HepG2 (cell line): ENCODE results near the gene CBLC. TPM values are rescaled to one million over a fixed set of nuclear protein-coding genes. Genes with fewer than 3 reads are reported as not detected.

Source experiments
- ARNT ChIP-seq: fragments of 450-650 bp; IDR thresholded peaks from 2 replicates; pipeline ENCODE4 v1.6.1; 2017
- HNF1A ChIP-seq, 2 experiments: sonication (generic) in 1 of 2; formaldehyde crosslinking in 1 of 2; IDR thresholded peaks; 2 replicates each; pipeline versions ENCODE4 v1.4.0 to v1.6.1; 2016 to 2020; ENCODE audit warnings: borderline replicate concordance in 1 of 2, low read depth in 1 of 2, mild to moderate bottlenecking in 1 of 2, missing genetic modification reagents in 1 of 2
- KDM5B ChIP-seq: sonication (generic); formaldehyde crosslinking; IDR thresholded peaks from 2 replicates; pipeline ENCODE4 v1.4.0; 2020; ENCODE audit warnings: missing genetic modification reagents, mild to moderate bottlenecking, borderline replicate concordance
- KLF12 ChIP-seq: sonication (generic); formaldehyde crosslinking; IDR thresholded peaks from 2 replicates; pipeline ENCODE4 v1.4.0; 2020; ENCODE audit warnings: missing genetic modification reagents, borderline replicate concordance
- NR3C1 ChIP-seq: sonication (generic); formaldehyde crosslinking; IDR thresholded peaks from 2 replicates; pipeline ENCODE4 v1.4.0; 2020; ENCODE audit warnings: missing genetic modification reagents
- PHF5A ChIP-seq: IDR thresholded peaks from one replicate; pipeline ENCODE4 v1.6.1; 2018; ENCODE audit warnings: low read depth, missing genetic modification reagents; ENCODE audit not compliant: unreplicated experiment
- POGK ChIP-seq: sonication (generic); formaldehyde crosslinking; conservative IDR thresholded peaks from 2 replicates; pipeline ENCODE4 v1.8.0; 2022; ENCODE audit warnings: mild to moderate bottlenecking, moderate library complexity, missing genetic modification reagents
- POLR2AphosphoS2 ChIP-seq: IDR thresholded peaks from 2 replicates; pipeline ENCODE4 v1.6.1; 2011; ENCODE audit warnings: low read depth, low read length, improper control_type of control experiment
- RBAK ChIP-seq: sonication (generic); formaldehyde crosslinking; IDR thresholded peaks from 2 replicates; pipeline ENCODE4 v1.5.1; 2020; ENCODE audit warnings: mild to moderate bottlenecking, missing genetic modification reagents
- REST ChIP-seq, 2 experiments: IDR thresholded peaks; 2 replicates each; pipeline ENCODE4 v1.6.1; 2011 to 2012; ENCODE audit warnings: low read length in 2 of 2, borderline replicate concordance in 1 of 2, low read depth in 1 of 2, mild to moderate bottlenecking in 1 of 2, moderate library complexity in 1 of 2
- RFXAP ChIP-seq: sonication (generic); formaldehyde crosslinking; IDR thresholded peaks from 2 replicates; pipeline ENCODE4 v1.4.0; 2020; ENCODE audit warnings: missing genetic modification reagents, borderline replicate concordance
- SKI ChIP-seq: fragments of 450-650 bp; IDR thresholded peaks from one replicate; pipeline ENCODE4 v1.6.1; 2018; ENCODE audit warnings: mild to moderate bottlenecking; ENCODE audit not compliant: partially characterized antibody
- ZBTB43 ChIP-seq: sonication (generic); formaldehyde crosslinking; conservative IDR thresholded peaks from 2 replicates; pipeline ENCODE4 v1.4.0; 2020; ENCODE audit warnings: missing genetic modification reagents
- ZMYM3 ChIP-seq: sonication (generic); formaldehyde crosslinking; IDR thresholded peaks from 2 replicates; pipeline ENCODE4 v1.5.1; 2020; ENCODE audit warnings: mild to moderate bottlenecking, missing genetic modification reagents
- ZNF180 ChIP-seq: sonication (generic); formaldehyde crosslinking; IDR thresholded peaks from 2 replicates; pipeline ENCODE4 v1.4.0; 2020; ENCODE audit warnings: low read depth, missing genetic modification reagents, borderline replicate concordance
- ZNF30 ChIP-seq: sonication (generic); formaldehyde crosslinking; IDR thresholded peaks from 2 replicates; pipeline ENCODE4 v1.5.0; 2020; ENCODE audit warnings: mild to moderate bottlenecking, missing genetic modification reagents
- ZNF564 ChIP-seq: sonication (generic); formaldehyde crosslinking; IDR thresholded peaks from 2 replicates; pipeline ENCODE4 v1.8.1; 2023; ENCODE audit warnings: mild to moderate bottlenecking, missing genetic modification reagents
- polyA plus RNA-seq, 8 experiments: library from polyadenylated mRNA; depleted of rRNA in 3 of 8; stranded (reverse) in 7 of 8; unstranded in 1 of 8; fragments of >200 nt; fragmentation: Illumina TruSeq in 4 of 8; extraction: Trizol in 4 of 8; gene quantifications; 2 replicates each; pipeline versions ENCODE4 v1.2.1 to v1.2.3, GENCODE V29; 2011 to 2016; ENCODE audit warnings: low read depth in 4 of 8, missing spikeins in 1 of 8, mixed read lengths in 1 of 8; ENCODE audit not compliant: insufficient read depth in 1 of 8
- total RNA-seq, 5 experiments: library from RNA; depleted of rRNA; stranded (reverse); fragments of >200 nt; fragmentation: Illumina TruSeq; extraction: Trizol; gene quantifications; 2 replicates each; pipeline ENCODE4 v1.2.3, GENCODE V29; 2016; ENCODE audit warnings: low read depth in 1 of 5

The CBLC gene
- total and polyA plus RNA-seq, 2 of the 13 experiments (the other 11 are each of a cell fraction or from before 2014, with no cell fraction given), result 1.8 to 2.6 TPM

DNA sequence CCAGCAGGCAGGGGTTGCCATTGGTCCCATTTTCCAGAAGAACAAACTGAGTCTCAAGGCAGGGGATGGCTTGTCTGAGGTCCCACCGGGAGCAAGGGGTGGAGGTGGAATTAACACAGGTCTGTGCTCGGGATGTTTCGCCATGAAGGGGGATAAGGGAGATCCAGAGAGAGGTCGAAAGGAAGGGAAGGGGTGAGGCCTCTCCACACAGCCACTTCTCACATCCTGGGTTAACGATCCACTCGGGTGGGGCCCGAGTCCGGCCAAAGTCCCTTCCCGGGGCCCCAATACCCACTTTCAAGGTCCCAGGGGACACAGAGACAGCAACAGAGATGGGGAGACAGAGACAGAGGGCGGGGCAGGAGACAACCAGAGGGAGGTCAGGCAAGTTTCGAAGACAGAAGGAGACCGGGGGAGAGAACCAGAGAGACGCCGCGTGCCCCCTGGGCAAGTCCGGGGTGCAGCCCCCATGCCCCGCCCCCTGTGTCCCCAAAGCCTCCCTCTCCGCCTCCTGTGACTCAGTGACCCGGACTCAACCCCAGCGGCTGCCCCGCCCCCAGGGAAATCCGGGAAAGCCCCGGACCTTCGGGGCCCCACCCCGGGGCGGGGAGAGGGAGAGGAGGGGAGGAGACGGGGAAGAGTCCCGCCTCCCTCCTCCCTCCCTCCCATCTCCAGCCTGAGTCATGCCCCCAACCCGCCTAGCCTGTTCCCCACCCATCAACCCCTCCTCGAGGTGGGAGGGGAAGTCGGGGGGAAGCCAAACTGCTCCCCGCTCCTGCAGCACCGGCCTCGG, 30.5 kb upstream of the CBLC start (continued):
- TF ChIP-seq RBAK (CRISPR knock-in tag) (no peak), ZNF564 (CRISPR knock-in tag) (no peak), POGK (0 out of 2 replicates have a peak, but pooled peaks have one; percentile 50), KLF12 (CRISPR knock-in tag) (peak; percentile 46; the same call in 1 of the 2 replicates), REST (IDR thresholded peaks at IDR 0.05; ENCODE audit: borderline replicate concordance in 1 of 2, low read depth in 1 of 2, low read length in 2 of 2) (peak in 1 of 2 experiments; percentile 19; a peak in 1 of 4 replicates), KDM5B (CRISPR knock-in tag) (peak; percentile 71; the same call in 1 of the 2 replicates), ZNF180 (CRISPR knock-in tag) (no peak), NR3C1 (CRISPR knock-in tag) (no peak), PHF5A (CRISPR knock-in tag) (no peak), ZMYM3 (peak; percentile 98), HNF1A (IDR thresholded peaks at IDR 0.05; ENCODE audit: low read depth) (peak; percentile 42; the same call in 1 of the 2 replicates), HNF1A (CRISPR knock-in tag; IDR thresholded peaks at IDR 0.05; ENCODE audit: borderline replicate concordance) (peak; percentile 86), ZNF30 (CRISPR knock-in tag) (no peak), ZBTB43 (no peak), RFXAP (no peak), POLR2AphosphoS2 (no peak), SKI (peak; percentile 26), ARNT (no peak)
